Activated CD8-positive, alpha-beta T cell treated with anti-CD3 and anti-CD28 coated beads for 36 hours (primary cell): ENCODE measurements around the gene NFAM1. TPM values are rescaled to one million over a fixed set of nuclear protein-coding genes. Genes with fewer than 3 reads are reported as not detected.

Experiments used
- ATAC-seq: fragments of 200-7000 bp; cut with Tn5 transposase; one replicate; pipeline ENCODE4 v1.10.0; 2021; ENCODE audit warnings: mild to moderate bottlenecking, moderate library complexity
- CTCF ChIA-PET: fragments of 350-600 bp; sonication (Branson Sonifier 250); formaldehyde crosslinking; loops from one replicate; lab custom pipeline; 2021; ENCODE audit warnings: antibody characterized with exemption; lab: Charles Lee
- POLR2A ChIA-PET: fragments of 350-600 bp; sonication (Branson Sonifier 250); formaldehyde crosslinking; loops from one replicate; lab custom pipeline; 2021; ENCODE audit warnings: antibody characterized with exemption; lab: Charles Lee
- DNase-seq: peaks from one replicate; pipeline ENCODE4 v3.0.0-alpha.2; 2020
- H3K27ac Mint-ChIP-seq: one replicate; pipeline ENCODE4 v1.8.0; 2021; ENCODE audit warnings: mild to moderate bottlenecking, mixed read lengths
- H3K27me3 Mint-ChIP-seq: one replicate; pipeline ENCODE4 v1.8.0; 2021; ENCODE audit warnings: mixed read lengths
- H3K36me3 Mint-ChIP-seq: one replicate; pipeline ENCODE4 v1.8.0; 2021; ENCODE audit warnings: low read depth, mixed read lengths
- H3K4me1 Mint-ChIP-seq: one replicate; pipeline ENCODE4 v1.8.0; 2021; ENCODE audit warnings: low read depth, mixed read lengths
- H3K4me3 Mint-ChIP-seq: one replicate; pipeline ENCODE4 v1.8.0; 2021; ENCODE audit warnings: mild to moderate bottlenecking, moderate library complexity, mixed read lengths
- H3K9me3 Mint-ChIP-seq: one replicate; pipeline ENCODE4 v1.8.0; 2021; ENCODE audit warnings: mixed read lengths
- intact Hi-C: fragments of 100-400 bp; cut with micrococcal nuclease; formaldehyde crosslinking; loops from one replicate; pipeline ENCODE4 v1.10.0; 2022
- total RNA-seq, 2 experiments: library from RNA; stranded (reverse); gene quantifications; one replicate each; pipeline ENCODE4 v1.2.3, GENCODE V29; 2021
- TF ChIP-seq, protein P1 (sequence below): fragments of 200-600 bp; IDR thresholded peaks from one replicate; pipeline ENCODE4 v1.8.0; 2022; ENCODE audit warnings: antibody characterized with exemption, mild to moderate bottlenecking

NFAM1 gene
- total RNA-seq, 2 experiments from 2014 or later, result 0.16 TPM; not detected in 1

DNA sequence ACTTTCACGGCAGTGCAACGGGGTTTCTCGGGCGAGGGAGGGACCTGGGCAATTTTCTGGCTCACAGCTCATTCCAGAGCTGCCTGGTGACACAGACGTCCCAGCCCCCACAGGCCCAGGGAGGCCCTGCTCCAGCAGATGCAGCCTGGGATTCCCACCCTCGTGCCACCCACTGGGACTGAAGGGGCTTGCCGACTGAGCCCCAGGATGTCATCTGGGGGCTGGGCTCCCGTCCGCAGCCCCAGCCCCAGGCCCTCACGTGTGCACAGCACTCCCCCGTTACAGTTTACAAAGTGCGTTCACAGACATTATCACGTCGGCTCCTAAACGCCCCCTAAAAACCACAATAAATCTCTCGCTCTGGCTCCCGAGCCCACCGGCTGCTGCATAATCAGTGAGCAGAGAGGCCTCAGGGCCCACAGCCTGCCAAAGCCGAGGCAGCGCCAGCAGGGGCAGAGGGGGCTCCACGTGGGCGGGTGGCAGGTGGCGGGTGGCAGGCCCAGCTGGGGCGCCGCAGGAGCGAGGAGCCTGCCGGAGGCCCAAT is 84.8 kb downstream of the NFAM1 start:
- no peak overlapping the region for H3K27ac Mint-ChIP-seq

GRCh38 chr22:42346722-42347121 is 85.5 kb downstream of the NFAM1 start:
- DNase-seq (no peak), ATAC-seq (no peak)
- intact Hi-C loops, result no loop called here
- Mint-ChIP-seq H3K9me3 (no peaks in the 10 kb centered on the region), H3K4me3 (no peak overlapping the region), H3K36me3 (no peaks in the 10 kb centered on the region), H3K27ac (no peak overlapping the region), H3K4me1 (peaks cover 12% of the 10 kb centered on the region), H3K27me3 (peaks cover 2% of the 10 kb centered on the region)
- ChIA-PET CTCF (interaction anchor here (1.4 kb wide), 1 partner anchor 256 kb away, joined by 3 read pairs; no protein-coding TSS in a partner anchor), POLR2A (interaction anchor here (0.9 to 2.1 kb wide), 3 partner anchors 19 to 269 kb away, joined by 3 to 7 read pairs (median 3); no protein-coding TSS in a partner anchor)
- TF ChIP-seq, protein P1, sequence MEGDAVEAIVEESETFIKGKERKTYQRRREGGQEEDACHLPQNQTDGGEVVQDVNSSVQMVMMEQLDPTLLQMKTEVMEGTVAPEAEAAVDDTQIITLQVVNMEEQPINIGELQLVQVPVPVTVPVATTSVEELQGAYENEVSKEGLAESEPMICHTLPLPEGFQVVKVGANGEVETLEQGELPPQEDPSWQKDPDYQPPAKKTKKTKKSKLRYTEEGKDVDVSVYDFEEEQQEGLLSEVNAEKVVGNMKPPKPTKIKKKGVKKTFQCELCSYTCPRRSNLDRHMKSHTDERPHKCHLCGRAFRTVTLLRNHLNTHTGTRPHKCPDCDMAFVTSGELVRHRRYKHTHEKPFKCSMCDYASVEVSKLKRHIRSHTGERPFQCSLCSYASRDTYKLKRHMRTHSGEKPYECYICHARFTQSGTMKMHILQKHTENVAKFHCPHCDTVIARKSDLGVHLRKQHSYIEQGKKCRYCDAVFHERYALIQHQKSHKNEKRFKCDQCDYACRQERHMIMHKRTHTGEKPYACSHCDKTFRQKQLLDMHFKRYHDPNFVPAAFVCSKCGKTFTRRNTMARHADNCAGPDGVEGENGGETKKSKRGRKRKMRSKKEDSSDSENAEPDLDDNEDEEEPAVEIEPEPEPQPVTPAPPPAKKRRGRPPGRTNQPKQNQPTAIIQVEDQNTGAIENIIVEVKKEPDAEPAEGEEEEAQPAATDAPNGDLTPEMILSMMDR, result no peak

More for the DNA sequence above, 84.8 kb downstream of the NFAM1 start:
- peaks cover 8% of the 10 kb centered on the region for H3K4me1 Mint-ChIP-seq
- CTCF ChIA-PET, result interaction anchor here (1.2 to 1.4 kb wide), 2 partner anchors 90 to 256 kb away, joined by 3 read pairs; no protein-coding TSS in a partner anchor
- intact Hi-C loops, result no loop called here
- TF ChIP-seq, protein P1, result no peak
- H3K36me3 Mint-ChIP-seq, result no peaks in the 10 kb centered on the region
- POLR2A ChIA-PET, result interaction anchor here (0.9 to 2.1 kb wide), 3 partner anchors 19 to 268 kb away, joined by 3 to 7 read pairs (median 3); no protein-coding TSS in a partner anchor
- DNase-seq, result peak; percentile 47
- no peaks in the 10 kb centered on the region for H3K9me3 Mint-ChIP-seq
- H3K4me3 Mint-ChIP-seq, result no peak overlapping the region
- H3K27me3 Mint-ChIP-seq, result peaks cover 2% of the 10 kb centered on the region
- ATAC-seq, result peak; percentile 38

- Mint-ChIP-seq H3K4me3 (no peak overlapping the region), H3K27me3 (peaks cover 2% of the 10 kb centered on the region)
These were observed 86.7 kb downstream of the NFAM1 start for GRCh38 chr22:42345458-42345857.

DNA sequence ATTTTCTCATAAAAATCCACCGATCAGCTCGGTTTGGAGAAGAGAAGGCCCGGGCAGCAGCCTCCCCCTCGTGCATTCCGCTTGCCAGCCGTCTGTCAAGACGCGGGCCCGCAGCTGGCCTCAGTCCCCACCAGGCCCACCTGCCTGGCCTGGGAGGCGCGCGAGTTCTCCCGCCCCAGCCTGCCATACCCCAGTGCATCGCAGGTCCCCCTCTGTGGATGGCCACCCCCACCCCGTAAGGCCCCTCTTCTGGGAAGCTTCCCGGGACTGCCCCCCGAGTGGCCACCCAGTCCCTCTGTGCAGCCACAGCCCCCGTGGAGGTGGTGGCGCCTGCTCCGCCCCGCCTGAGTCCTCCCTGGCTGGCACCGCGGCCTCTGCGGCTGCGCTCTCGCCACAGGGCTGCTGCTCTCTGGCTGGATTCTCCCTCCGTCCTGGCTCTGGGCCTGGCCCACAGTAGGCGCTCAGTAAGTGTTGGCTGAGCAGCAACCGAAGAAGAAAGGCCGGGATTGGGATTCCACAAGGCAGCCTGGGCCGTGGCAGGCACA is 87.8 kb downstream of the NFAM1 start:
- Mint-ChIP-seq H3K36me3 (no peaks in the 10 kb centered on the region), H3K27me3 (peaks cover 2% of the 10 kb centered on the region), H3K4me1 (peaks cover 12% of the 10 kb centered on the region), H3K27ac (no peak overlapping the region), H3K4me3 (peak overlapping the region; percentile 53), H3K9me3 (no peaks in the 10 kb centered on the region)
- ATAC-seq, result no peak
- ChIA-PET CTCF (interaction anchor here (0.9 kb wide), 1 partner anchor 99 kb away, joined by 3 read pairs; no protein-coding TSS in a partner anchor), POLR2A (interaction anchor here (0.9 kb wide), 1 partner anchor 189 kb away, joined by 3 read pairs; no protein-coding TSS in a partner anchor)
- DNase-seq, result no peak
- intact Hi-C loops, result no loop called here
- TF ChIP-seq, protein P1, result no peak

More at GRCh38 chr22:42345458-42345857, 86.7 kb downstream of the NFAM1 start:
- ATAC-seq (no peak), DNase-seq (no peak)
- ChIA-PET CTCF (interaction anchor here (0.7 to 1.1 kb wide), 3 partner anchors 21 to 99 kb away, joined by 3 read pairs; no protein-coding TSS in a partner anchor), POLR2A (interaction anchor here (0.9 to 2.1 kb wide), 2 partner anchors 21 to 92 kb away, joined by 3 to 7 read pairs; no protein-coding TSS in a partner anchor)
- H3K9me3 Mint-ChIP-seq, result no peaks in the 10 kb centered on the region
- H3K36me3 Mint-ChIP-seq, result no peaks in the 10 kb centered on the region
- intact Hi-C loops, result no loop called here
- no peak overlapping the region for H3K27ac Mint-ChIP-seq
- peaks cover 12% of the 10 kb centered on the region for H3K4me1 Mint-ChIP-seq
- TF ChIP-seq, protein P1, result no peak
